Endothelial cell of umbilical vein (primary cell): ENCODE results near the gene RTN1. TPM values are rescaled to one million over a fixed set of nuclear protein-coding genes. Genes with fewer than 3 reads are reported as not detected.

ENCODE experiments used
- BruUV-seq: library from RNA; stranded (reverse); fragments of 400-500 nt; replicated peaks from 2 replicates; lab custom pipeline; 2021; lab: Mats Ljungman, UMichigan
- CTCF ChIA-PET: fragments of 300-600, 350-600 bp; sonication (Branson Sonifier 250); formaldehyde crosslinking; loops from one replicate; lab custom pipeline; 2021; ENCODE audit warnings: antibody characterized with exemption, inconsistent platforms; lab: Charles Lee
- POLR2A ChIA-PET: fragments of 300-600, 350-600 bp; sonication (Branson Sonifier 250); formaldehyde crosslinking; loops from one replicate; lab custom pipeline; 2021; ENCODE audit warnings: antibody characterized with exemption, inconsistent platforms; lab: Charles Lee
- DNase-seq: peaks from one replicate; pipeline ENCODE4 v3.0.0-alpha.2; 2011; ENCODE audit warnings: low read depth, low spot score
- FAIRE-seq: peaks from 2 replicates; lab custom pipeline; 2011; peaks lifted over from hg19 to GRCh38; lab: Jason Lieb, UNC
- H2AFZ ChIP-seq: 2 replicates; pipeline ENCODE4 v1.6.0; 2012; ENCODE audit warnings: low read depth, low read length, control low read depth, inconsistent platforms
- H3K27ac ChIP-seq: 2 replicates; pipeline ENCODE4 v1.5.1; 2011; ENCODE audit warnings: low read depth, mild to moderate bottlenecking, control low read depth, low read length, moderate library complexity; ENCODE audit not compliant: insufficient read depth
- H3K27me3 ChIP-seq, 2 experiments: 2 replicates each; pipeline versions ENCODE4 v1.6.0 to v1.6.1; 2011; ENCODE audit warnings: low read length in 2 of 2, mixed read lengths in 1 of 2; ENCODE audit not compliant: control insufficient read depth in 2 of 2, insufficient read depth in 2 of 2
- H3K36me3 ChIP-seq, 2 experiments: 2 replicates in 1 of 2; 3 replicates in 1 of 2; pipeline ENCODE4 v1.5.1; 2011; ENCODE audit warnings: low read length in 2 of 2, mild to moderate bottlenecking in 1 of 2, moderate library complexity in 1 of 2; ENCODE audit not compliant: control insufficient read depth in 2 of 2, insufficient read depth in 2 of 2; ENCODE audit errors: extremely low read depth in 1 of 2
- H3K4me1 ChIP-seq: 3 replicates; pipeline ENCODE4 v1.5.1; 2011; ENCODE audit warnings: mild to moderate bottlenecking, low read length; ENCODE audit not compliant: control insufficient read depth, insufficient read depth; ENCODE audit errors: extremely low read depth
- H3K4me2 ChIP-seq: 2 replicates; pipeline ENCODE4 v1.6.1; 2011; ENCODE audit warnings: low read length, control low read depth, mixed read lengths; ENCODE audit not compliant: insufficient read depth
- H3K4me3 ChIP-seq, 3 experiments: fragments of 200-600 bp in 1 of 3; sonication (generic), shearing (Covaris generic) in 1 of 3; replicated peaks in 1 of 3; 2 replicates each; pipeline ENCODE4 v1.5.1; 2011 to 2016; ENCODE audit warnings: control low read depth in 3 of 3, low read length in 3 of 3, mild to moderate bottlenecking in 2 of 3, inconsistent platforms in 1 of 3, low read depth in 1 of 3, moderate library complexity in 1 of 3; ENCODE audit not compliant: insufficient read depth in 1 of 3
- H3K79me2 ChIP-seq: 2 replicates; pipeline ENCODE4 v1.6.0; 2012; ENCODE audit warnings: low read length, inconsistent platforms; ENCODE audit not compliant: control insufficient read depth, insufficient read depth
- H3K9ac ChIP-seq: replicated peaks from 2 replicates; pipeline ENCODE3; 2011; ENCODE audit warnings: low read length, control low read depth; ENCODE audit not compliant: insufficient read depth; ENCODE audit errors: extremely low read depth
- H3K9me1 ChIP-seq: replicated peaks from 3 replicates; pipeline ENCODE4 v1.6.0; 2011; ENCODE audit warnings: mild to moderate bottlenecking, low read length; ENCODE audit not compliant: control insufficient read depth, insufficient read depth; ENCODE audit errors: extremely low read depth
- H3K9me3 ChIP-seq: replicated peaks from 2 replicates; pipeline ENCODE4 v1.5.1; 2012; ENCODE audit warnings: low read length, inconsistent platforms; ENCODE audit not compliant: control insufficient read depth, insufficient read depth
- H4K20me1 ChIP-seq: replicated peaks from 2 replicates; pipeline ENCODE3; 2011; ENCODE audit warnings: mild to moderate bottlenecking, low read length; ENCODE audit not compliant: control insufficient read depth, insufficient read depth; ENCODE audit errors: extremely low read depth
- EZH2 ChIP-seq: IDR thresholded peaks from 2 replicates; pipeline ENCODE4 v1.6.1; 2012; ENCODE audit warnings: borderline replicate concordance, low read depth, mild to moderate bottlenecking, moderate library complexity, low read length, inconsistent platforms; ENCODE audit not compliant: severe bottlenecking
- FOS ChIP-seq: IDR thresholded peaks from 2 replicates; pipeline ENCODE4 v1.6.1; 2011; ENCODE audit warnings: mild to moderate bottlenecking, low read length, moderate library complexity, borderline replicate concordance; ENCODE audit not compliant: insufficient read depth
- GATA2 ChIP-seq: IDR thresholded peaks from 2 replicates; pipeline ENCODE4 v1.7.0; 2011; ENCODE audit warnings: low read depth, mild to moderate bottlenecking, moderate library complexity, mixed read lengths, low read length; ENCODE audit not compliant: insufficient read length, insufficient read depth
- JUN ChIP-seq: IDR thresholded peaks from 2 replicates; pipeline ENCODE4 v1.6.1; 2011; ENCODE audit warnings: borderline replicate concordance, low read depth; ENCODE audit not compliant: insufficient read length, insufficient read depth
- MYC ChIP-seq: IDR thresholded peaks from one replicate; pipeline ENCODE4 v1.6.1; 2011; ENCODE audit warnings: mild to moderate bottlenecking, low read depth, low read length
- POLR2A ChIP-seq: IDR thresholded peaks from 2 replicates; pipeline ENCODE4 v1.6.1; 2012; ENCODE audit warnings: low read depth, mild to moderate bottlenecking, control low read depth, low read length
- POLR2AphosphoS5 ChIP-seq: IDR thresholded peaks from 2 replicates; pipeline ENCODE4 v1.6.1; 2012; ENCODE audit warnings: low read depth, mild to moderate bottlenecking, control low read depth, low read length, moderate library complexity; ENCODE audit not compliant: insufficient read depth
- dilution Hi-C: fragments of 300-500 bp; cut with MboI; formaldehyde crosslinking; loops from one replicate; pipeline ENCODE4 v1.15.0; 2019; ENCODE audit warnings: low sequenced_read_pairs; ENCODE audit not compliant: extremely low pct_ligation_motif_present
- intact Hi-C: fragments of 100-400 bp; cut with micrococcal nuclease; formaldehyde crosslinking; loops from one replicate; pipeline ENCODE4 v1.10.0; 2022
- microRNA-seq: library from miRNA; unstranded; fragments of <30 nt; microRNA quantifications from one replicate; pipeline ENCODE4 v1.2.0, GENCODE V29; 2021; ENCODE audit warnings: borderline number of aligned reads, borderline replicate concordance
- polyA plus RNA-seq, 4 experiments: library from polyadenylated mRNA; depleted of rRNA in 3 of 4; stranded (reverse) in 3 of 4; unstranded in 1 of 4; fragments of >200 nt; gene quantifications; 2 replicates each; pipeline versions ENCODE4 v1.2.1 to v1.2.3, GENCODE V29; 2011 to 2012; ENCODE audit warnings: missing spikeins in 1 of 4
- small RNA-seq: library from RNA; depleted of rRNA; stranded (forward); fragments of <200 nt; gene quantifications from one replicate; pipeline ENCODE3, GENCODE V24; 2012; ENCODE audit warnings: low replicate concordance, low read depth; ENCODE audit not compliant: insufficient read depth, insufficient read length
- total RNA-seq: library from RNA; stranded (reverse); gene quantifications from 2 replicates; pipeline ENCODE4 v1.2.3, GENCODE V29; 2021
- TF ChIP-seq, protein P1 (sequence below): IDR thresholded peaks from 2 replicates; pipeline ENCODE4 v1.6.1; 2011; ENCODE audit not compliant: insufficient read depth, insufficient read length
- TF ChIP-seq, protein P2 (sequence below), 2 donors: IDR thresholded peaks; 1 replicate in 1 of 2; 2 replicates in 1 of 2; pipeline ENCODE4 v1.5.1; 2011; ENCODE audit warnings: low read length in 2 of 2, mild to moderate bottlenecking in 2 of 2, moderate library complexity in 2 of 2, control low read depth in 1 of 2, inconsistent platforms in 1 of 2, low read depth in 1 of 2; ENCODE audit not compliant: insufficient read depth in 1 of 2; ENCODE audit errors: extremely low read depth in 1 of 2

RTN1 gene
- total and polyA plus RNA-seq, 2 donors (not counting 3 experiments of a cell fraction or from before 2014, with no cell fraction given): 0.10 to 0.29 TPM

DNA sequence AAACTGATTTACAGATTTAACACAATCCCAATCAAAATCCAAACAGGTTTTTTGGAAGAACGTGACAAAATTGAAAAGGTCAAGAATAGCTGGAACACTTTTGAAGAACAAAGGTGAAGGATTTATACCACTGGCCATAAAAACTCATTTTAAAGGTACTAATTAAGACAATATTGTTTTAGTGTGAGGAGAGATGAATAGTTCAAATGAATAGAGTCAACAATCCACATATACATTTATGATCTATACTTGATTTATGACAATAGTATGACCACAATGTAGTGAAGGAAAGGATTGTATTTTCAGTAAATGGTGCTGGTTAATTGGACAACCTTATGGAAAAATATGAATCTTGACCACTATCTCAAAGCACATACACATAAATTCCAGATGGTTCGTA, 323.3 kb downstream of the RTN1 start:
- Histone ChIP-seq H2AFZ (no peak overlapping the region), H3K27ac (no peak overlapping the region), H3K36me3 (no peaks in the 10 kb centered on the region), H3K9me1 (no peaks in the 10 kb centered on the region), H4K20me1 (no peaks in the 10 kb centered on the region), H3K79me2 (no peaks in the 10 kb centered on the region), H3K4me2 (no peak overlapping the region), H3K4me3 (no peak overlapping the region), H3K27me3 (no peaks in the 10 kb centered on the region), H3K4me1 (no peaks in the 10 kb centered on the region), H3K9ac (no peak overlapping the region), H3K9me3 (no peaks in the 10 kb centered on the region)
- no peak for TF ChIP-seq GATA2
- no peak for TF ChIP-seq FOS
- no peak for TF ChIP-seq EZH2
- TF ChIP-seq, protein P1, sequence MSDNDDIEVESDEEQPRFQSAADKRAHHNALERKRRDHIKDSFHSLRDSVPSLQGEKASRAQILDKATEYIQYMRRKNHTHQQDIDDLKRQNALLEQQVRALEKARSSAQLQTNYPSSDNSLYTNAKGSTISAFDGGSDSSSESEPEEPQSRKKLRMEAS: no peak
- no peak for TF ChIP-seq MYC
- TF ChIP-seq POLR2AphosphoS5: no peak
- TF ChIP-seq JUN: no peak
- TF ChIP-seq POLR2A: no peak
- TF ChIP-seq, protein P2, sequence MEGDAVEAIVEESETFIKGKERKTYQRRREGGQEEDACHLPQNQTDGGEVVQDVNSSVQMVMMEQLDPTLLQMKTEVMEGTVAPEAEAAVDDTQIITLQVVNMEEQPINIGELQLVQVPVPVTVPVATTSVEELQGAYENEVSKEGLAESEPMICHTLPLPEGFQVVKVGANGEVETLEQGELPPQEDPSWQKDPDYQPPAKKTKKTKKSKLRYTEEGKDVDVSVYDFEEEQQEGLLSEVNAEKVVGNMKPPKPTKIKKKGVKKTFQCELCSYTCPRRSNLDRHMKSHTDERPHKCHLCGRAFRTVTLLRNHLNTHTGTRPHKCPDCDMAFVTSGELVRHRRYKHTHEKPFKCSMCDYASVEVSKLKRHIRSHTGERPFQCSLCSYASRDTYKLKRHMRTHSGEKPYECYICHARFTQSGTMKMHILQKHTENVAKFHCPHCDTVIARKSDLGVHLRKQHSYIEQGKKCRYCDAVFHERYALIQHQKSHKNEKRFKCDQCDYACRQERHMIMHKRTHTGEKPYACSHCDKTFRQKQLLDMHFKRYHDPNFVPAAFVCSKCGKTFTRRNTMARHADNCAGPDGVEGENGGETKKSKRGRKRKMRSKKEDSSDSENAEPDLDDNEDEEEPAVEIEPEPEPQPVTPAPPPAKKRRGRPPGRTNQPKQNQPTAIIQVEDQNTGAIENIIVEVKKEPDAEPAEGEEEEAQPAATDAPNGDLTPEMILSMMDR (IDR thresholded peaks at IDR 0.05; ENCODE audit: extremely low read depth in 1 of 2, insufficient read depth in 1 of 2, low read depth in 1 of 2, low read length in 2 of 2): no peak
- no TSS peak for BruUV-seq
- DNase-seq: no peak
- intact Hi-C loops (no loop called here), dilution Hi-C loops (no loop called here)
- FAIRE-seq: no peak
- ChIA-PET CTCF (no interaction called here), POLR2A (no interaction called here)

Small RNA genes lying within 50 kb of the gene (microRNA-seq; reads per million reads assigned to microRNA genes)
- not detected for gene MIR5586

Small RNA genes lying within 50 kb of the gene (small RNA-seq; reads per million reads assigned to genes)
- not detected for gene MIR5586

Other genes starting within 250 kb of the RTN1 start
- gene LRRC9, start 49.4 kb upstream of the RTN1 start, total RNA-seq: not detected in 2 replicates
- gene LRRC9, start 49.4 kb upstream of the RTN1 start, polyA plus RNA-seq: not detected in 2 replicates
- 41.4 and 51.6 TPM in 2 replicates for gene PCNX4, start 221.1 kb upstream of the RTN1 start, total RNA-seq
- gene PCNX4, start 221.1 kb upstream of the RTN1 start, polyA plus RNA-seq: 21.8 and 35.5 TPM in 2 replicates